GM03348 (cell line): Measurements from ENCODE around the gene EID2B.

Experiments used
- DNase-seq: peaks from one replicate; pipeline ENCODE4 v3.0.0; 2012; ENCODE audit warnings: low spot score

Gene EID2B

GRCh38 chr19:39532233-39533002, at the start of gene EID2B:
Gene EID2B (minus strand): TSS chr19:39532852. CDS start chr19:39532802, 50 bp downstream.
- DNase-seq = peak; percentile 98

- no peak for DNase-seq
These were observed 49.8 kb upstream of the EID2B start for GRCh38 chr19:39582442-39582841.

GRCh38 chr19:39568604-39569003, 36.0 kb upstream of the EID2B start:
- no peak for DNase-seq

- no peak for DNase-seq
These were observed 33.4 kb upstream of the EID2B start for GRCh38 chr19:39566064-39566463.

- DNase-seq = no peak
These were observed 30.8 kb upstream of the EID2B start for GRCh38 chr19:39563408-39563807.

- DNase-seq = no peak
These were observed 26.0 kb upstream of the EID2B start for GRCh38 chr19:39558624-39559117.

- no peak for DNase-seq
These were observed 25.4 kb upstream of the EID2B start for GRCh38 chr19:39557811-39558623.

- no peak for DNase-seq
These were observed 23.2 kb upstream of the EID2B start for GRCh38 chr19:39555883-39556282.

GRCh38 chr19:39554701-39555311, 22.2 kb upstream of the EID2B start:
- no peak for DNase-seq

GRCh38 chr19:39553082-39553652, 20.5 kb upstream of the EID2B start:
- DNase-seq = no peak

- no peak for DNase-seq
These were observed 17.5 kb upstream of the EID2B start for GRCh38 chr19:39550197-39550596.

- no peak for DNase-seq
These were observed 13.9 kb upstream of the EID2B start for GRCh38 chr19:39546599-39546998.

- DNase-seq = no peak
These were observed 12.3 kb upstream of the EID2B start for GRCh38 chr19:39544911-39545310.

GRCh38 chr19:39544226-39544903, 11.7 kb upstream of the EID2B start:
- no peak for DNase-seq

- DNase-seq = no peak
These were observed 10.8 kb upstream of the EID2B start for GRCh38 chr19:39543477-39543857.

GRCh38 chr19:39542206-39542605, 9.6 kb upstream of the EID2B start:
- DNase-seq = no peak

- DNase-seq = no peak
These were observed 7.7 kb upstream of the EID2B start for GRCh38 chr19:39540333-39540673.

- DNase-seq = peak; percentile 98
These were observed 7.1 kb upstream of the EID2B start, which contains the start of gene EID2 for GRCh38 chr19:39539518-39540332. Gene EID2 (minus strand): TSS chr19:39540161. CDS start chr19:39540079, 82 bp downstream.

- DNase-seq = peak; percentile 53
These were observed 6.5 kb upstream of the EID2B start for GRCh38 chr19:39539165-39539517.

- no peak for DNase-seq
These were observed 1.1 kb upstream of the EID2B start for GRCh38 chr19:39533791-39534190.

- DNase-seq = no peak
These were observed 406 bp upstream of the EID2B start for GRCh38 chr19:39533003-39533512.
